K562 (cell line): Measurements from ENCODE around the gene CAMSAP3. TPM values are rescaled to one million over a fixed set of nuclear protein-coding genes. Genes with fewer than 3 reads are reported as not detected.

Experiments used
- ATAC-seq: fragments of 200-7000 bp; cut with Tn5 transposase; 3 replicates; pipeline ENCODE4 v1.9.1; 2020; ENCODE audit warnings: moderate library complexity
- BruUV-seq: library from RNA; stranded (reverse); fragments of 400-500 nt; replicated peaks from 2 replicates; lab custom pipeline; 2021; lab: Mats Ljungman, UMichigan
- CTCF ChIA-PET: fragments of 300-600 bp; formaldehyde crosslinking; extraction: SDS; loops from one replicate; lab custom pipeline; 2021; ENCODE audit warnings: low intra/inter-chr PET ratio; lab: Yijun Ruan, JAX
- POLR2A ChIA-PET: fragments of 300-600, 350-650 bp; sonication (Branson Sonifier 250); formaldehyde crosslinking; extraction: SDS; loops from one replicate; lab custom pipeline; 2021; ENCODE audit warnings: antibody characterized with exemption, inconsistent platforms; lab: Yijun Ruan, JAX
- DNase-seq, 4 experiments: peaks; one replicate each; pipeline versions ENCODE4 v3.0.0 to v3.0.0-alpha.2; 2011 to 2018; ENCODE audit warnings: low spot score in 3 of 4, mixed read lengths in 3 of 4; ENCODE audit errors: extremely low read depth in 1 of 4
- FAIRE-seq: peaks from 2 replicates; lab custom pipeline; 2011; peaks lifted over from hg19 to GRCh38; lab: Jason Lieb, UNC
- H2AFZ ChIP-seq: 2 replicates; pipeline ENCODE4 v1.6.0; 2011; ENCODE audit warnings: low read depth, low read length, control low read depth, inconsistent platforms
- H3K27ac ChIP-seq: fragments of 200-600 bp; 3 replicates; pipeline ENCODE4 v1.8.0; 2011; ENCODE audit warnings: low read depth, mild to moderate bottlenecking, control low read depth, inconsistent platforms, low read length, moderate library complexity, mixed read lengths; ENCODE audit errors: extremely low read depth
- H3K27me3 ChIP-seq, 2 experiments: fragments of 300-600 bp in 1 of 2; 2 replicates in 1 of 2; 3 replicates in 1 of 2; pipeline versions ENCODE4 v1.6.0 to v1.8.0; 2011; ENCODE audit warnings: inconsistent platforms in 2 of 2, low read length in 2 of 2, mild to moderate bottlenecking in 1 of 2, mixed read lengths in 1 of 2, moderate library complexity in 1 of 2; ENCODE audit not compliant: control insufficient read depth in 2 of 2, insufficient read depth in 2 of 2
- H3K36me3 ChIP-seq: fragments of 300-600 bp; 3 replicates; pipeline ENCODE4 v1.8.0; 2011; ENCODE audit warnings: mild to moderate bottlenecking, low read length, inconsistent platforms; ENCODE audit not compliant: control insufficient read depth, insufficient read depth
- H3K4me1 ChIP-seq, 2 experiments: fragments of 200-600 bp in 1 of 2; replicated peaks in 1 of 2; 2 replicates in 1 of 2; 3 replicates in 1 of 2; pipeline versions ENCODE4 v1.5.1 to v1.8.0; 2011; ENCODE audit warnings: inconsistent platforms in 2 of 2, low read length in 2 of 2, mild to moderate bottlenecking in 1 of 2, mixed read lengths in 1 of 2, moderate library complexity in 1 of 2; ENCODE audit not compliant: control insufficient read depth in 2 of 2, insufficient read depth in 2 of 2
- H3K4me2 ChIP-seq: 2 replicates; pipeline ENCODE4 v1.6.1; 2011; ENCODE audit warnings: low read length, control low read depth, inconsistent platforms, mixed read lengths; ENCODE audit not compliant: insufficient read depth
- H3K4me3 ChIP-seq: fragments of 200-600 bp; sonication (generic), shearing (Covaris generic); 2 replicates; pipeline ENCODE4 v1.5.1; 2016; ENCODE audit warnings: control low read depth, inconsistent platforms
- H3K79me2 ChIP-seq: fragments of 200-600 bp; 3 replicates; pipeline ENCODE4 v1.8.0; 2011; ENCODE audit warnings: low read length, inconsistent platforms; ENCODE audit not compliant: control insufficient read depth, insufficient read depth
- H3K9ac ChIP-seq, 2 experiments: 2 replicates each; pipeline versions ENCODE4 v1.6.0 to v1.6.1; 2011; ENCODE audit warnings: low read depth in 2 of 2, low read length in 2 of 2, control low read depth in 1 of 2, inconsistent platforms in 1 of 2, mild to moderate bottlenecking in 1 of 2, mixed read lengths in 1 of 2; ENCODE audit not compliant: insufficient read depth in 1 of 2
- H3K9me1 ChIP-seq: one replicate; pipeline ENCODE4 v1.6.0; 2011; ENCODE audit warnings: inconsistent platforms, mild to moderate bottlenecking, low read length, moderate library complexity; ENCODE audit not compliant: control insufficient read depth, insufficient read depth
- H3K9me3 ChIP-seq: replicated peaks from 2 replicates; pipeline ENCODE4 v1.5.1; 2011; ENCODE audit warnings: low read depth, low read length, inconsistent platforms; ENCODE audit not compliant: control insufficient read depth, insufficient read depth
- H4K20me1 ChIP-seq: replicated peaks from 2 replicates; pipeline ENCODE4 v1.6.1; 2011; ENCODE audit warnings: low read length, inconsistent platforms, mixed read lengths; ENCODE audit not compliant: control insufficient read depth, insufficient read depth
- EWSR1 ChIP-seq: fragments of 450-650 bp; IDR thresholded peaks from 2 replicates; pipeline ENCODE4 v1.6.1; 2018; ENCODE audit warnings: borderline replicate concordance, mild to moderate bottlenecking, low read depth, moderate library complexity; ENCODE audit not compliant: partially characterized antibody
- GTF2B ChIP-seq: IDR thresholded peaks from 2 replicates; pipeline ENCODE4 v1.6.1; 2011; ENCODE audit not compliant: insufficient read length; ENCODE audit errors: extremely low read depth
- MEIS2 ChIP-seq: fragments of 450-650 bp; IDR thresholded peaks from 2 replicates; pipeline ENCODE4 v1.6.1; 2014; ENCODE audit warnings: mild to moderate bottlenecking; ENCODE audit not compliant: partially characterized antibody
- REST ChIP-seq, 2 experiments: fragments of 450-650 bp; formaldehyde crosslinking in 1 of 2; IDR thresholded peaks; 2 replicates each; pipeline versions ENCODE4 v1.4.0 to v1.6.1; 2014 to 2020; ENCODE audit warnings: mild to moderate bottlenecking in 2 of 2, borderline replicate concordance in 1 of 2, low read depth in 1 of 2
- WGBS: fragments of 100-300 bp; shearing (Covaris generic); methylation state at CpG from one replicate; pipeline ENCODE4 v1.1.6; 2016; ENCODE audit warnings: low coverage, mixed read lengths; ENCODE audit not compliant: insufficient coverage; ENCODE audit errors: missing lambda C conversion rate; 5-methylcytosine and 5-hydroxymethylcytosine counted together
- in situ Hi-C: fragments of 300-500 bp; cut with MboI; formaldehyde crosslinking; loops from 4 replicates; pipeline ENCODE4 v1.15.0; 2018; ENCODE audit warnings: inconsistent platforms, mixed read lengths
- intact Hi-C: fragments of 100-400 bp; cut with micrococcal nuclease; formaldehyde crosslinking; loops from 2 replicates; pipeline ENCODE4 v1.14.2; 2022
- polyA plus RNA-seq, 8 experiments: library from polyadenylated mRNA; depleted of rRNA in 4 of 8; stranded (reverse) in 5 of 8; unstranded in 3 of 8; fragments of >200 nt; fragmentation: Nextera tagmentation in 2 of 8; fragmentation: Illumina TruSeq in 1 of 8; extraction: Ambion mirVana in 2 of 8; extraction: Trizol in 1 of 8; gene quantifications; 2 replicates each; pipeline versions ENCODE4 v1.2.1 to v1.2.3, GENCODE V29; 2011 to 2014; ENCODE audit warnings: inconsistent platforms in 1 of 8, missing spikeins in 1 of 8
- total RNA-seq, 7 experiments: library from RNA; depleted of rRNA in 6 of 7; stranded (reverse); fragments of >200 nt in 6 of 7; fragmentation: Illumina TruSeq in 2 of 7; extraction: Trizol in 2 of 7; gene quantifications; 2 replicates each; pipeline versions ENCODE4 v1.2.1 to v1.2.3, GENCODE V29; 2011 to 2021; ENCODE audit warnings: low replicate concordance in 1 of 7
- TF ChIP-seq, protein P1 (sequence below): sonication (generic); formaldehyde crosslinking; IDR thresholded peaks from 2 replicates; pipeline ENCODE4 v1.5.0; 2020; ENCODE audit warnings: missing genetic modification reagents
- TF ChIP-seq, protein P2 (sequence below): fragments of 450-650 bp; formaldehyde crosslinking; IDR thresholded peaks from 2 replicates; pipeline ENCODE4 v1.4.0; 2020; ENCODE audit warnings: mild to moderate bottlenecking, moderate library complexity

The CAMSAP3 gene
- total and polyA plus RNA-seq, 9 of the 15 experiments (the other 6 are each of a cell fraction or from before 2014, with no cell fraction given) = 0.01 to 0.89 (median 0.22) TPM; not detected in 1

- Histone ChIP-seq H4K20me1 (no peaks in the 10 kb centered on the region), H3K79me2 (no peaks in the 10 kb centered on the region), H3K4me3 (no peak overlapping the region), H3K27ac (no peak overlapping the region), H3K9ac (no peak overlapping the region), H3K9me3 (no peaks in the 10 kb centered on the region), H3K4me2 (no peak overlapping the region)
- no TSS peak for BruUV-seq
- TF ChIP-seq MEIS2 = peak; percentile 23
- TF ChIP-seq GTF2B = no peak
- TF ChIP-seq, protein P1, sequence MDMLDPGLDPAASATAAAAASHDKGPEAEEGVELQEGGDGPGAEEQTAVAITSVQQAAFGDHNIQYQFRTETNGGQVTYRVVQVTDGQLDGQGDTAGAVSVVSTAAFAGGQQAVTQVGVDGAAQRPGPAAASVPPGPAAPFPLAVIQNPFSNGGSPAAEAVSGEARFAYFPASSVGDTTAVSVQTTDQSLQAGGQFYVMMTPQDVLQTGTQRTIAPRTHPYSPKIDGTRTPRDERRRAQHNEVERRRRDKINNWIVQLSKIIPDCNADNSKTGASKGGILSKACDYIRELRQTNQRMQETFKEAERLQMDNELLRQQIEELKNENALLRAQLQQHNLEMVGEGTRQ (CRISPR knock-in tag) = 0 out of 2 replicates have a peak, but pooled peaks have one; percentile 13
- peak; percentile 31; the same call in 1 of the 2 replicates for TF ChIP-seq REST (IDR thresholded peaks at IDR 0.05; ENCODE audit: borderline replicate concordance)
- no peak for TF ChIP-seq REST (CRISPR knock-in tag; IDR thresholded peaks at IDR 0.05; ENCODE audit: low read depth)
- TF ChIP-seq, protein P2, sequence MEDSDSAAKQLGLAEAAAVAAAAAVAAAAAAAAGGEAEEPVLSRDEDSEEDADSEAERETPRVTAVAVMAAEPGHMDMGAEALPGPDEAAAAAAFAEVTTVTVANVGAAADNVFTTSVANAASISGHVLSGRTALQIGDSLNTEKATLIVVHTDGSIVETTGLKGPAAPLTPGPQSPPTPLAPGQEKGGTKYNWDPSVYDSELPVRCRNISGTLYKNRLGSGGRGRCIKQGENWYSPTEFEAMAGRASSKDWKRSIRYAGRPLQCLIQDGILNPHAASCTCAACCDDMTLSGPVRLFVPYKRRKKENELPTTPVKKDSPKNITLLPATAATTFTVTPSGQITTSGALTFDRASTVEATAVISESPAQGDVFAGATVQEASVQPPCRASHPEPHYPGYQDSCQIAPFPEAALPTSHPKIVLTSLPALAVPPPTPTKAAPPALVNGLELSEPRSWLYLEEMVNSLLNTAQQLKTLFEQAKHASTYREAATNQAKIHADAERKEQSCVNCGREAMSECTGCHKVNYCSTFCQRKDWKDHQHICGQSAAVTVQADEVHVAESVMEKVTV (CRISPR knock-in tag) = no peak
- no peak for TF ChIP-seq EWSR1
- TF ChIP-seq, all 486 proteins: peak for 3
- Histone ChIP-seq H3K36me3 (no peaks in the 10 kb centered on the region), H3K9me1 (no peaks in the 10 kb centered on the region), H3K4me1 (peaks cover 2 to 9% of the 10 kb centered on the region in 2 experiments; a peak in 3 of 5 replicates), H2AFZ (no peak overlapping the region), H3K27me3 (peaks cover 4% of the 10 kb centered on the region in 2 experiments; a peak in 2 of 5 replicates)
- ChIA-PET POLR2A (interaction anchor here (1.1 kb wide), 1 partner anchor 14 kb away, joined by 3 read pairs; the partner anchor contains the start of gene RETN), CTCF (no interaction called here)
- intact Hi-C loops = no loop called here
- 24% methylated on average over 8 of the region's 8 CpGs for WGBS
- in situ Hi-C loops = no loop called here
- DNase-seq (no peak), FAIRE-seq (peak; percentile 29), ATAC-seq (no peak)
Observed at GRCh38 chr19:7654401-7654800, 58.7 kb downstream of the CAMSAP3 start.
